ENCODE measurements around the gene PARPBP. TPM values are rescaled to one million over a fixed set of nuclear protein-coding genes. Genes with fewer than 3 reads are reported as not detected.
"Not testable (repeated sequence)": the region's sequence is repeated elsewhere in the genome, so short reads cannot be mapped to it uniquely, and the experiment has no call there.

The PARPBP gene
- polyA plus RNA-seq, 1 donor from 2014 or later = 6.3 TPM

DNA sequence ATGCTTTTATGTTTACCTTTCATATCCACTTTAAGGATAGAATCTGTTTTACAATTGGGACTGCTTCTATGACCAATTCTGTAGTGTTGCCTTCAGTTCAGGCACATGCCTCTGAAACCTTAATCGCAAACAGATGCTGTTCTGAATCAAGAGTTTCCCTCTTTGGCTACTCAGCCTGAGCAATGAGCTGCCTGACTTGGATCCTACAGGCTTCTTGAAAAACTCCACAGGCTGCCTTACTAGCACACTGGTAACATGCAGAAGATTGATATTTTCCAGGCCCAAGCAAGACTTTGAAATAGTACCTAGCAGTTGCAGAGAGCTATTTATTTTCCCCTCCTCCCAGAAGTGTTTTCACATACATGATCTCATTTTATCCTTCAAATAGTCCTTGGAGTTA is 112.5 kb downstream of the PARPBP start:
- Histone ChIP-seq H3K9ac (ENCODE audit: low read length) (no peak overlapping the region), H3K27ac (ENCODE audit: low read length) (no peak overlapping the region), H4K20me1 (ENCODE audit: insufficient read depth) (no peaks in the 10 kb centered on the region), H3K9me2 (ENCODE audit: insufficient read depth, low read length) (no peaks in the 10 kb centered on the region), H2AFZ (ENCODE audit: low read depth, low read length) (no peak overlapping the region), H3K4me3 (ENCODE audit: low read length) (no peak overlapping the region), H3K4me2 (ENCODE audit: low read length) (no peak overlapping the region), H3F3A (ENCODE audit: insufficient read depth, low read length, poor library complexity, severe bottlenecking) (no peaks in the 10 kb centered on the region), H3K36me3 (ENCODE audit: insufficient read depth, low read length) (no peaks in the 10 kb centered on the region), H3K9me3 (ENCODE audit: low read length) (no peaks in the 10 kb centered on the region), H3K27me3 (ENCODE audit: insufficient read depth, low read depth, low read length) (no peaks in the 10 kb centered on the region), H3K79me2 (replicated peaks; ENCODE audit: insufficient read depth, low read length) (no peaks in the 10 kb centered on the region)
- TF ChIP-seq MXI1 (conservative IDR thresholded peaks at IDR 0.05; ENCODE audit: poor library complexity, severe bottlenecking) = no peak
- no peak for TF ChIP-seq REST (IDR thresholded peaks at IDR 0.05; ENCODE audit: borderline replicate concordance)
- no peak for TF ChIP-seq CTCF (IDR thresholded peaks at IDR 0.05; ENCODE audit: poor library complexity, severe bottlenecking)
- TF ChIP-seq SMC3 (conservative IDR thresholded peaks at IDR 0.05; ENCODE audit: poor library complexity) = no peak
- no peak for TF ChIP-seq POLR2AphosphoS5 (IDR thresholded peaks at IDR 0.05)
- TF ChIP-seq EZH2 (IDR thresholded peaks at IDR 0.05; ENCODE audit: borderline replicate concordance, insufficient read depth, low read length, poor library complexity, severe bottlenecking) = no peak
- no peak for TF ChIP-seq RAD21 (conservative IDR thresholded peaks at IDR 0.05)
- no peak for TF ChIP-seq EP300 (conservative IDR thresholded peaks at IDR 0.05; ENCODE audit: poor library complexity, severe bottlenecking)
- no peak for TF ChIP-seq TAF1 (IDR thresholded peaks at IDR 0.05; ENCODE audit: low read depth)

GRCh38 chr12:102234599-102234998 is 114.6 kb downstream of the PARPBP start:
- Histone ChIP-seq H3K9ac (ENCODE audit: low read length) (no peak overlapping the region), H3K79me2 (replicated peaks; ENCODE audit: insufficient read depth, low read length) (no peaks in the 10 kb centered on the region), H3K27ac (ENCODE audit: low read length) (no peak overlapping the region), H2AFZ (ENCODE audit: low read depth, low read length) (no peak overlapping the region), H3F3A (ENCODE audit: insufficient read depth, low read length, poor library complexity, severe bottlenecking) (no peaks in the 10 kb centered on the region), H3K9me2 (ENCODE audit: insufficient read depth, low read length) (no peaks in the 10 kb centered on the region), H3K27me3 (ENCODE audit: insufficient read depth, low read depth, low read length) (no peaks in the 10 kb centered on the region), H4K20me1 (ENCODE audit: insufficient read depth) (no peaks in the 10 kb centered on the region), H3K9me3 (ENCODE audit: low read length) (no peaks in the 10 kb centered on the region), H3K4me2 (ENCODE audit: low read length) (no peak overlapping the region), H3K4me3 (ENCODE audit: low read length) (no peak overlapping the region), H3K36me3 (ENCODE audit: insufficient read depth, low read length) (no peaks in the 10 kb centered on the region)
- no peak for TF ChIP-seq CTCF (IDR thresholded peaks at IDR 0.05; ENCODE audit: poor library complexity, severe bottlenecking)
- TF ChIP-seq RAD21 (conservative IDR thresholded peaks at IDR 0.05) = no peak
- no peak for TF ChIP-seq EP300 (conservative IDR thresholded peaks at IDR 0.05; ENCODE audit: poor library complexity, severe bottlenecking)
- no peak for TF ChIP-seq POLR2AphosphoS5 (IDR thresholded peaks at IDR 0.05)
- no peak for TF ChIP-seq EZH2 (IDR thresholded peaks at IDR 0.05; ENCODE audit: borderline replicate concordance, insufficient read depth, low read length, poor library complexity, severe bottlenecking)
- TF ChIP-seq SMC3 (conservative IDR thresholded peaks at IDR 0.05; ENCODE audit: poor library complexity) = no peak

DNA sequence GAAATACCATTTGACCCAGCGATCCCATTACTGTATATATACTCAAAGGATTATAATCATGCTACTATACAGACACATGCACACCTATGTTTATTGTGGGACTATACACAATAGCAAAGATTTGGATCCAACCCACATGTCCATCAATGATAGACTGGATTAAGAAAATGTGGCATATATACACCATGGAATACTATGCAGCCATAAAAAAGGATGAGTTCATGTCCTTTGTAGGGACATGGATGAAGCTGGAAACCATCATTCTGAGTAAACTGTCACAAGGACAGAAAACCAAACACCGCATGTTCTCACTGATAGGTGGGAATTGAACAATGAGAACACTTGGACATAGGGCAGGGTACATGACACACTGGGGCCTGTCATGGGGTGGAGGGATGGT is 120.9 kb downstream of the PARPBP start:
- H3K9me3 ChIP-seq (ENCODE audit: low read length); H3K27me3 ChIP-seq (ENCODE audit: insufficient read depth, low read depth, low read length); H3K9me2 ChIP-seq (ENCODE audit: insufficient read depth, low read length); H3K36me3 ChIP-seq (ENCODE audit: insufficient read depth, low read length); H3K4me2 ChIP-seq (ENCODE audit: low read length); H3F3A ChIP-seq (ENCODE audit: insufficient read depth, low read length, poor library complexity, severe bottlenecking); H3K79me2 ChIP-seq (replicated peaks; ENCODE audit: insufficient read depth, low read length); H4K20me1 ChIP-seq (ENCODE audit: insufficient read depth); H3K27ac ChIP-seq (ENCODE audit: low read length); H3K9ac ChIP-seq (ENCODE audit: low read length); H3K4me3 ChIP-seq (ENCODE audit: low read length); H2AFZ ChIP-seq (ENCODE audit: low read depth, low read length): not testable (repeated sequence)
